ENCODE data around the gene SNTB2. TPM values are rescaled to one million over a fixed set of nuclear protein-coding genes. Genes with fewer than 3 reads are reported as not detected.

The SNTB2 gene
- total and polyA plus RNA-seq, 2 of the 8 experiments (the other 6 are each of a cell fraction or from before 2014, with no cell fraction given), result 6.0 to 16.1 TPM

- H3K4ac ChIP-seq (replicated peaks; ENCODE audit: insufficient read length, low read depth, low read length), result peak overlapping the region; percentile 70
- FAIRE-seq, result no peak
- H2BK12ac ChIP-seq (ENCODE audit: low read depth, low read length), result no peak overlapping the region
- H4K20me1 ChIP-seq (replicated peaks in 1 of 2; ENCODE audit: control insufficient read depth in 1 of 2, insufficient read depth in 2 of 2, low read length in 2 of 2), result peaks cover 10 to 30% of the 10 kb centered on the region in 2 experiments
- H3K56ac ChIP-seq (replicated peaks; ENCODE audit: insufficient read length, low read depth, low read length), result peak overlapping the region; percentile 55
- CTCF ChIA-PET (ENCODE audit: partially characterized antibody), result interaction anchor here (1.1 to 2.4 kb wide), 3 partner anchors 9 to 428 kb away, joined by 3 to 7 read pairs (median 4); partner anchors contain the start of gene VPS4A
- peak overlapping the region; percentile 49 to 93 (median 86) for H3K4me3 ChIP-seq (ENCODE audit: extremely low read depth in 1 of 4, insufficient read depth in 2 of 4, low read depth in 3 of 4, low read length in 4 of 4)
- H4K8ac ChIP-seq (ENCODE audit: extremely low read depth, insufficient read depth, low read length), result peak overlapping the region; percentile 89; the same call in 1 of the 2 replicates
- H3K4me2 ChIP-seq (ENCODE audit: insufficient read depth in 1 of 2, low read depth in 2 of 2, low read length in 2 of 2), result peak overlapping the region; percentile 88 to 97
- no peak overlapping the region for H2AFZ ChIP-seq (ENCODE audit: low read length)
- H3K9me3 ChIP-seq (ENCODE audit: insufficient read depth in 2 of 2, low read depth in 1 of 2, low read length in 1 of 2), result no peaks in the 10 kb centered on the region
- no peak for DNase-seq (ENCODE audit: low read depth in 1 of 2, low spot score in 2 of 2)
- H3K14ac ChIP-seq (ENCODE audit: insufficient read length), result no peak overlapping the region
- H3K9ac ChIP-seq (replicated peaks in 1 of 4; ENCODE audit: extremely low read depth in 1 of 4, low read depth in 3 of 4, low read length in 3 of 4), result peak overlapping the region; percentile 41 to 98 (median 86)
- H3K4me1 ChIP-seq (replicated peaks in 1 of 4; ENCODE audit: control insufficient read depth in 3 of 4, insufficient read depth in 4 of 4, low read length in 3 of 4), result peaks cover 6 to 19% (median 12%) of the 10 kb centered on the region in 4 experiments
- H2BK15ac ChIP-seq (ENCODE audit: low read length), result no peak overlapping the region
- peaks cover 17% of the 10 kb centered on the region for H3K79me1 ChIP-seq (ENCODE audit: low read depth, low read length)
- H2BK20ac ChIP-seq (ENCODE audit: low read length), result no peak overlapping the region
- peak overlapping the region; percentile 66; the same call in 1 of the 2 replicates for H2BK5ac ChIP-seq (ENCODE audit: low read depth, low read length)
- H3K79me2 ChIP-seq (ENCODE audit: control insufficient read depth in 1 of 2, insufficient read depth in 2 of 2, low read length in 2 of 2), result peaks cover 9 to 49% of the 10 kb centered on the region in 2 experiments
- H2BK120ac ChIP-seq (replicated peaks; ENCODE audit: low read depth, low read length), result no peak overlapping the region
- peaks cover 17 to 69% (median 34%) of the 10 kb centered on the region in 4 experiments for H3K36me3 ChIP-seq (ENCODE audit: control insufficient read depth in 2 of 4, insufficient read depth in 4 of 4, low read length in 3 of 4)
- no peak overlapping the region for H2AK5ac ChIP-seq (ENCODE audit: low read depth, low read length)
- POLR2A ChIA-PET (ENCODE audit: partially characterized antibody), result interaction anchor here (0.5 to 29.8 kb wide), 17 partner anchors 7 to 742 kb away, joined by 3 to 497 read pairs (median 4); partner anchors contain the start of genes CDH3, CHTF8, COG8 and NIP7
- peak overlapping the region; percentile 65; the same call in 1 of the 2 replicates for H3K27ac ChIP-seq (ENCODE audit: low read depth, low read length)
- H3K18ac ChIP-seq (ENCODE audit: extremely low read depth, low read length), result peak overlapping the region; percentile 87
- H3K27me3 ChIP-seq (replicated peaks in 1 of 4; ENCODE audit: control insufficient read depth in 3 of 4, extremely low read depth in 1 of 4, insufficient read depth in 3 of 4, low read length in 3 of 4), result no peaks in the 10 kb centered on the region
- 9% methylated on average over 70 of the region's 77 CpGs; no CpG with 5 or more reads in 1 of the 2 experiments for WGBS, 2 experiments (ENCODE audit: extremely low coverage in 1 of 2, insufficient coverage in 1 of 2, insufficient read length in 1 of 2, insufficient replicate concordance in 2 of 2, low coverage in 1 of 2, low lambda C conversion rate in 2 of 2, missing lambda C conversion rate in 1 of 2)
- TF ChIP-seq ASH2L (IDR thresholded peaks at IDR 0.05; ENCODE audit: low read length) (peak; percentile 42), SIN3A (conservative IDR thresholded peaks at IDR 0.05 in 1 of 2, IDR thresholded peaks at IDR 0.05 in 1 of 2; ENCODE audit: low read depth in 1 of 2, low read length in 2 of 2) (0 out of 4 replicates have a peak, but pooled peaks of 1 of the 2 experiments have one; percentile 73), KDM4A (IDR thresholded peaks at IDR 0.05; ENCODE audit: low read depth, low read length, severe bottlenecking) (peak; percentile 66), NRF1 (IDR thresholded peaks at IDR 0.05; ENCODE audit: low read depth, low read length) (no peak), POLR2AphosphoS5 (IDR thresholded peaks at IDR 0.05; ENCODE audit: low read depth, low read length) (0 out of 2 replicates have a peak, but pooled peaks have one; percentile 1), MAX (IDR thresholded peaks at IDR 0.05) (no peak), KDM1A (IDR thresholded peaks at IDR 0.05; ENCODE audit: borderline replicate concordance, low read length) (no peak)
- H4K5ac ChIP-seq (ENCODE audit: insufficient read length, low read depth, low read length), result peak overlapping the region; percentile 78
- peak overlapping the region; percentile 47 for H4K91ac ChIP-seq (replicated peaks; ENCODE audit: insufficient read length, low read length)
- H3K23ac ChIP-seq (ENCODE audit: insufficient read length), result no peak overlapping the region
- peaks cover 11% of the 10 kb centered on the region; the same call in 1 of the 2 replicates for H3K23me2 ChIP-seq (ENCODE audit: low read depth, low read length)
These were observed 142.7 kb downstream of the SNTB2 start for GRCh38 chr16:69329369-69330285.
